Right cardiac atrium (tissue), 5 donors: ENCODE results near the gene PACS1. TPM values are rescaled to one million over a fixed set of nuclear protein-coding genes. Genes with fewer than 3 reads are reported as not detected.

ENCODE experiments used
- ATAC-seq, 2 donors: fragments of 200-7000 bp; cut with Tn5 transposase; one replicate each; pipeline versions ENCODE4 v1.8.0 to v1.9.1; 2020; ENCODE audit warnings: moderate library complexity in 2 of 2, mild to moderate bottlenecking in 1 of 2
- DNase-seq, 3 donors: peaks; one replicate each; pipeline ENCODE4 v3.0.0-alpha.2; 2020
- H3K27ac ChIP-seq: one replicate; pipeline ENCODE4 v1.5.1; 2013; ENCODE audit warnings: mild to moderate bottlenecking, low read length, control low read depth, moderate library complexity
- H3K27me3 ChIP-seq: one replicate; pipeline ENCODE4 v1.6.1; 2013; ENCODE audit not compliant: control insufficient read depth, insufficient read depth
- H3K4me1 ChIP-seq: one replicate; pipeline ENCODE4 v1.6.1; 2013; ENCODE audit warnings: low read length; ENCODE audit not compliant: control insufficient read depth, insufficient read depth
- H3K4me3 ChIP-seq: one replicate; pipeline ENCODE4 v1.5.1; 2013; ENCODE audit warnings: low read length, control low read depth
- H3K9me3 ChIP-seq: one replicate; pipeline ENCODE4 v1.6.1; 2013; ENCODE audit warnings: low read length; ENCODE audit not compliant: control insufficient read depth
- WGBS: extraction: QIAGEN DNeasy Blood & Tissue Kit; methylation state at CpG from one replicate; pipeline ENCODE4 v1.1.7; 2013; 5-methylcytosine and 5-hydroxymethylcytosine counted together
- intact Hi-C, 4 donors: fragments of 100-400 bp; cut with DNase I; formaldehyde crosslinking; loops; one replicate each; pipeline versions ENCODE4 v1.11.0 to v1.14.0; 2022 to 2023
- polyA plus RNA-seq: library from polyadenylated mRNA; stranded (reverse); fragments of 200-250 nt; gene quantifications from one replicate; pipeline ENCODE4 v1.2.3, GENCODE V29; 2013
- total RNA-seq, 4 donors: library from RNA; stranded (reverse); fragmentation: NEBNext Ultra II Directional; extraction: Animal tissue kit (Norgen Biotek cat#: 25700); gene quantifications; one replicate each; pipeline ENCODE4 v1.2.1, GENCODE V29; 2021
- donor health status: healthy with polysubstance abuse.
- donor health status: DM: no; HTN: yes; CAD: no.
- donor health status: DM: no; HTN: no; CAD: no.
- donor health status: DM: no; HTN: yes; CAD: no; lungs with severe emphysema.
- donor health status: DM: yes; HTN: yes; CAD: no.

PACS1 gene
- total and polyA plus RNA-seq, 5 donors = 30.9 to 82.5 (median 52.0) TPM

- no peaks in the 10 kb centered on the region for H3K9me3 ChIP-seq
- peaks cover 7% of the 10 kb centered on the region for H3K4me1 ChIP-seq
- H3K27ac ChIP-seq = peak overlapping the region; percentile 82
- peak overlapping the region; percentile 63 for H3K4me3 ChIP-seq
- 25% methylated on average over 12 of the region's 12 CpGs for WGBS
- ATAC-seq = no peak
- intact Hi-C loops = no loop called here
- no peak for DNase-seq
- H3K27me3 ChIP-seq = no peaks in the 10 kb centered on the region
Measured at GRCh38 chr11:66051371-66051765, 18.7 kb upstream of the PACS1 start.

GRCh38 chr11:66051766-66052663 lies 18.1 kb upstream of the PACS1 start, which contains the start of gene SF3B2:
Gene SF3B2 (plus strand): TSS chr11:66052364. CDS start chr11:66052385, 21 bp downstream.
- Histone ChIP-seq H3K9me3 (no peaks in the 10 kb centered on the region), H3K27ac (peak within 1 kb of the TSS; percentile 82), H3K4me1 (peaks cover 7% of the 10 kb centered on the region), H3K4me3 (peak within 1 kb of the TSS; percentile 72), H3K27me3 (no peaks in the 10 kb centered on the region)
- ATAC-seq (peak; percentile 96 to 98), DNase-seq (peak; percentile 99)
- WGBS = under 1% methylated on average over 84 of the region's 84 CpGs
- intact Hi-C loops = no loop called here

- 1% methylated on average over 17 of the region's 17 CpGs for WGBS
- Histone ChIP-seq H3K4me3 (peak overlapping the region; percentile 72), H3K9me3 (no peaks in the 10 kb centered on the region), H3K27ac (peak overlapping the region; percentile 23), H3K27me3 (no peaks in the 10 kb centered on the region), H3K4me1 (peaks cover 7% of the 10 kb centered on the region)
- intact Hi-C loops = no loop called here
- ATAC-seq = no peak
- no peak for DNase-seq
Measured at GRCh38 chr11:66052664-66052982, 17.4 kb upstream of the PACS1 start.

GRCh38 chr11:66055021-66055420 lies 15.1 kb upstream of the PACS1 start:
- DNase-seq (no peak), ATAC-seq (no peak)
- WGBS = 94% methylated on average over 7 of the region's 7 CpGs
- peaks cover 7% of the 10 kb centered on the region for H3K4me1 ChIP-seq
- H3K27me3 ChIP-seq = no peaks in the 10 kb centered on the region
- intact Hi-C loops = no loop called here
- H3K27ac ChIP-seq = no peak overlapping the region
- no peaks in the 10 kb centered on the region for H3K9me3 ChIP-seq
- no peak overlapping the region for H3K4me3 ChIP-seq

- intact Hi-C loops = no loop called here
- H3K4me3 ChIP-seq = no peak overlapping the region
- DNase-seq = no peak
- no peaks in the 10 kb centered on the region for H3K27me3 ChIP-seq
- no peak overlapping the region for H3K27ac ChIP-seq
- peaks cover 4% of the 10 kb centered on the region for H3K4me1 ChIP-seq
- no peak for ATAC-seq
- H3K9me3 ChIP-seq = no peaks in the 10 kb centered on the region
- 33% methylated on average over 7 of the region's 7 CpGs for WGBS
Measured at GRCh38 chr11:66056501-66056900, 13.6 kb upstream of the PACS1 start.

GRCh38 chr11:66059966-66060680 lies 9.9 kb upstream of the PACS1 start:
- H3K27ac ChIP-seq = no peak overlapping the region
- no peak overlapping the region for H3K4me3 ChIP-seq
- no peaks in the 10 kb centered on the region for H3K27me3 ChIP-seq
- no peaks in the 10 kb centered on the region for H3K4me1 ChIP-seq
- 81% methylated on average over 8 of the region's 8 CpGs for WGBS
- H3K9me3 ChIP-seq = no peaks in the 10 kb centered on the region
- ATAC-seq (no peak), DNase-seq (no peak)
- intact Hi-C loops = no loop called here

- Histone ChIP-seq H3K9me3 (no peaks in the 10 kb centered on the region), H3K4me1 (no peaks in the 10 kb centered on the region), H3K27ac (no peak overlapping the region), H3K27me3 (no peaks in the 10 kb centered on the region), H3K4me3 (no peak overlapping the region)
- DNase-seq (no peak), ATAC-seq (no peak)
- 77% methylated on average over 6 of the region's 6 CpGs for WGBS
- intact Hi-C loops = no loop called here
Measured at GRCh38 chr11:66061268-66061667, 8.8 kb upstream of the PACS1 start.

- DNase-seq (no peak), ATAC-seq (no peak)
- H3K27ac ChIP-seq = no peak overlapping the region
Measured at GRCh38 chr11:66062408-66062807, 7.7 kb upstream of the PACS1 start.

GRCh38 chr11:66063900-66064299 lies 6.2 kb upstream of the PACS1 start:
- H3K4me1 ChIP-seq = no peaks in the 10 kb centered on the region
- no peaks in the 10 kb centered on the region for H3K9me3 ChIP-seq
- ATAC-seq = no peak
- no peak overlapping the region for H3K27ac ChIP-seq
- 99% methylated on average over 2 of the region's 2 CpGs for WGBS
- no peak overlapping the region for H3K4me3 ChIP-seq
- no peaks in the 10 kb centered on the region for H3K27me3 ChIP-seq
- intact Hi-C loops = no loop called here
- no peak for DNase-seq

More at GRCh38 chr11:66062408-66062807, 7.7 kb upstream of the PACS1 start:
- Histone ChIP-seq H3K9me3 (no peaks in the 10 kb centered on the region), H3K4me3 (no peak overlapping the region), H3K27me3 (no peaks in the 10 kb centered on the region), H3K4me1 (no peaks in the 10 kb centered on the region)
- WGBS = 89% methylated on average over 2 of the region's 2 CpGs
- intact Hi-C loops = no loop called here

- no peak overlapping the region for H3K27ac ChIP-seq
- 100% methylated on average over 1 of the region's 1 CpG for WGBS
- no peak for ATAC-seq
Measured at GRCh38 chr11:66064571-66064970, 5.5 kb upstream of the PACS1 start.

GRCh38 chr11:66066751-66067150 lies 3.3 kb upstream of the PACS1 start:
- no peak overlapping the region for H3K4me3 ChIP-seq
- no peak for DNase-seq
- H3K27me3 ChIP-seq = no peaks in the 10 kb centered on the region
- H3K27ac ChIP-seq = no peak overlapping the region
- 78% methylated on average over 3 of the region's 3 CpGs for WGBS
- intact Hi-C loops = loop anchor here in 1 of 4 donors (5.0 kb wide), 1 partner anchor 61 kb away; no protein-coding TSS in a partner anchor
- ATAC-seq = no peak
- no peaks in the 10 kb centered on the region for H3K9me3 ChIP-seq
- peaks cover 6% of the 10 kb centered on the region for H3K4me1 ChIP-seq

More at GRCh38 chr11:66064571-66064970, 5.5 kb upstream of the PACS1 start:
- H3K27me3 ChIP-seq = no peaks in the 10 kb centered on the region
- intact Hi-C loops = no loop called here
- H3K4me3 ChIP-seq = no peak overlapping the region
- H3K4me1 ChIP-seq = peaks cover 4% of the 10 kb centered on the region
- H3K9me3 ChIP-seq = no peaks in the 10 kb centered on the region
- no peak for DNase-seq
